H1 (cell line): ENCODE measurements around the gene FUT6. TPM values are rescaled to one million over a fixed set of nuclear protein-coding genes. Genes with fewer than 3 reads are reported as not detected.
A peak's percentile ranks its signal among the peaks of the same experiment; 100 is the strongest.

Experiments used
- PHF8 ChIP-seq: fragments of 200-600 bp; sonication (generic); conservative IDR thresholded peaks from 2 replicates; pipeline ENCODE4 v1.7.1; 2012; ENCODE audit warnings: low read depth, mild to moderate bottlenecking, inconsistent platforms, low read length, moderate library complexity
- RBBP5 ChIP-seq: IDR thresholded peaks from 2 replicates; pipeline ENCODE4 v1.7.1; 2012; ENCODE audit warnings: low read depth, mild to moderate bottlenecking, inconsistent platforms, low read length, moderate library complexity, borderline replicate concordance
- SIX5 ChIP-seq: IDR thresholded peaks from 2 replicates; pipeline ENCODE4 v1.6.1; 2011; ENCODE audit warnings: mild to moderate bottlenecking, low read depth, low read length
- SP2 ChIP-seq: IDR thresholded peaks from 2 replicates; pipeline ENCODE4 v1.6.1; 2012; ENCODE audit warnings: mild to moderate bottlenecking, low read length, inconsistent platforms
- polyA plus RNA-seq, 7 experiments: library from polyadenylated mRNA; depleted of rRNA in 3 of 7; stranded (reverse) in 5 of 7; unstranded in 2 of 7; fragments of >200 nt in 5 of 7; fragments of 200-250 nt in 2 of 7; gene quantifications; 1 replicate in 5 of 7; 2 replicates in 1 of 7; 4 replicates in 1 of 7; pipeline versions ENCODE4 v1.2.1 to v1.2.3, GENCODE V29; 2011 to 2013; ENCODE audit warnings: missing spikeins in 2 of 7, mixed read lengths in 2 of 7
- total RNA-seq: library from RNA; stranded (reverse); fragmentation: NEBNext Ultra II Directional; extraction: Animal tissue kit (Norgen Biotek cat#: 25700); gene quantifications from 2 replicates; pipeline ENCODE4 v1.2.1, GENCODE V29; 2021
- TF ChIP-seq, protein P1 (sequence below): IDR thresholded peaks from 2 replicates; pipeline ENCODE4 v1.6.1; 2012; ENCODE audit warnings: low read length, inconsistent platforms

The FUT6 gene
- total and polyA plus RNA-seq, 2 of the 8 experiments (the other 6 are each of a cell fraction or from before 2014, with no cell fraction given) = not detected

DNA sequence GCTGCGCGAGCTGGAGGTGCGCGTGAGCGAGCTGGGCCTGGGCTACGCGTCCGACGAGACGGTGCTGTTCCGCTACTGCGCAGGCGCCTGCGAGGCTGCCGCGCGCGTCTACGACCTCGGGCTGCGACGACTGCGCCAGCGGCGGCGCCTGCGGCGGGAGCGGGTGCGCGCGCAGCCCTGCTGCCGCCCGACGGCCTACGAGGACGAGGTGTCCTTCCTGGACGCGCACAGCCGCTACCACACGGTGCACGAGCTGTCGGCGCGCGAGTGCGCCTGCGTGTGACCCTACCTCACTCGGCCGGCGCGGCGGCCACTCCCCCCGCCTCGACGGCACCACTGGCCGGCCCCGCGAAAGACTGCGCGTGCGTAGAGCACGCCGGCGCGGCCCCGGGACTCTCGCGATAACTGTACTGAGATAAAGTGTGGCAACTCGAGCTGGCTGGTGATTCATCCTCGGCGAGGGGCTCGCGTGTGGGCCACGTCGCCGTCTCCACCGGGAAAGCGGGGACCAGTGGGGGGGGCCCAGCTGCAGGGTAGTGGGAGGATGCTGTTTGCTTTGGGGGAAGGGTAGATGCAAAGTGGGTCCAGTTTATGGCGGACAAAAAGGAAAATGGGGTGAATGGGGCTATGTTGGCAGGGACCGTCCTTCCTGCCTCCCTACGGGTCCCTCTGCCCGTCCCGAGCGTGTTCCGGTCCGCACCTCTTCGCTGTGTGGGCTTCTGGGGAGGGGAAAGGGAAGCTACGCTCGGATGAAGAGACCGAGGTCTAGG lies 11.4 kb downstream of the FUT6 start (continued):
- TF ChIP-seq, protein P1, sequence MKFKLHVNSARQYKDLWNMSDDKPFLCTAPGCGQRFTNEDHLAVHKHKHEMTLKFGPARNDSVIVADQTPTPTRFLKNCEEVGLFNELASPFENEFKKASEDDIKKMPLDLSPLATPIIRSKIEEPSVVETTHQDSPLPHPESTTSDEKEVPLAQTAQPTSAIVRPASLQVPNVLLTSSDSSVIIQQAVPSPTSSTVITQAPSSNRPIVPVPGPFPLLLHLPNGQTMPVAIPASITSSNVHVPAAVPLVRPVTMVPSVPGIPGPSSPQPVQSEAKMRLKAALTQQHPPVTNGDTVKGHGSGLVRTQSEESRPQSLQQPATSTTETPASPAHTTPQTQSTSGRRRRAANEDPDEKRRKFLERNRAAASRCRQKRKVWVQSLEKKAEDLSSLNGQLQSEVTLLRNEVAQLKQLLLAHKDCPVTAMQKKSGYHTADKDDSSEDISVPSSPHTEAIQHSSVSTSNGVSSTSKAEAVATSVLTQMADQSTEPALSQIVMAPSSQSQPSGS = peak; percentile 73
- TF ChIP-seq RBBP5 = peak; percentile 83
- TF ChIP-seq PHF8 = peak; percentile 95
- TF ChIP-seq SP2 = no peak
- TF ChIP-seq SIX5 = no peak
